Upper lobe of left lung (tissue), 6 donors: ENCODE results near the gene SPTLC3. TPM values are rescaled to one million over a fixed set of nuclear protein-coding genes. Genes with fewer than 3 reads are reported as not detected.

Source experiments
- ATAC-seq, 2 donors: fragments of 200-7000 bp; cut with Tn5 transposase; one replicate each; pipeline ENCODE4 v1.9.1; 2022; ENCODE audit warnings: mild to moderate bottlenecking in 2 of 2, moderate library complexity in 2 of 2; ENCODE audit not compliant: low FRiP score in 2 of 2
- DNase-seq, 2 donors: peaks; one replicate each; pipeline ENCODE4 v3.0.0-alpha.2; 2019 to 2020
- H3K27ac ChIP-seq, 4 donors: fragments of 200-600 bp; sonication (generic); one replicate each; pipeline ENCODE4 v1.5.1; 2016 to 2019
- H3K27me3 ChIP-seq, 4 donors: fragments of 200-600 bp; sonication (generic); one replicate each; pipeline ENCODE4 v1.5.1; 2017 to 2019
- H3K36me3 ChIP-seq, 4 donors: fragments of 200-600 bp; sonication (generic); one replicate each; pipeline ENCODE4 v1.5.1; 2016 to 2019
- H3K4me1 ChIP-seq, 4 donors: fragments of 200-600 bp; sonication (generic); one replicate each; pipeline ENCODE4 v1.5.1; 2018 to 2019
- H3K4me3 ChIP-seq, 4 donors: fragments of 200-600 bp; sonication (generic); one replicate each; pipeline ENCODE4 v1.5.1; 2017 to 2019; ENCODE audit warnings: mild to moderate bottlenecking in 2 of 4, moderate library complexity in 1 of 4
- H3K9me3 ChIP-seq, 4 donors: fragments of 200-600 bp; sonication (generic); one replicate each; pipeline ENCODE4 v1.5.1; 2018 to 2019
- EP300 ChIP-seq, 4 donors: sonication (generic); formaldehyde crosslinking; IDR thresholded peaks; one replicate each; pipeline ENCODE4 v1.5.1; 2017; ENCODE audit warnings: antibody characterized with exemption in 4 of 4, control low read depth in 2 of 4
- POLR2A ChIP-seq, 4 donors: fragments of 450-650 bp; IDR thresholded peaks; one replicate each; pipeline ENCODE4 v1.5.1; 2016 to 2017; ENCODE audit warnings: antibody characterized with exemption in 4 of 4, mild to moderate bottlenecking in 2 of 4
- POLR2AphosphoS5 ChIP-seq, 2 donors: sonication (generic); formaldehyde crosslinking; IDR thresholded peaks; one replicate each; pipeline ENCODE4 v1.5.1; 2017; ENCODE audit warnings: antibody characterized with exemption in 2 of 2
- WGBS, 2 donors: methylation state at CpG; one replicate each; pipeline ENCODE4 v1.1.5; 2017 to 2018; 5-methylcytosine and 5-hydroxymethylcytosine counted together
- total RNA-seq, 6 donors: library from RNA; depleted of rRNA in 4 of 6; stranded (reverse); fragments of >200 nt in 4 of 6; gene quantifications; one replicate each; pipeline versions ENCODE4 v1.1.0 to v1.2.1, GENCODE V29; 2016 to 2021
- TF ChIP-seq, protein P1 (sequence below), 6 experiments: fragments of 450-650 bp in 4 of 6; fragments of 200-600 bp in 2 of 6; sonication (generic) in 2 of 6; IDR thresholded peaks; one replicate each; pipeline ENCODE4 v1.5.1; 2016 to 2019; ENCODE audit warnings: antibody characterized with exemption in 6 of 6
- donor health status: DM: no; HTN: no; CAD: no; lungs with moderate emphysema.
- donor health status: DM: no; HTN: yes; CAD: no; lungs with severe emphysema.

SPTLC3 gene
- total RNA-seq, 6 donors from 2014 or later = 9.0 to 21.7 (median 15.8) TPM

DNA sequence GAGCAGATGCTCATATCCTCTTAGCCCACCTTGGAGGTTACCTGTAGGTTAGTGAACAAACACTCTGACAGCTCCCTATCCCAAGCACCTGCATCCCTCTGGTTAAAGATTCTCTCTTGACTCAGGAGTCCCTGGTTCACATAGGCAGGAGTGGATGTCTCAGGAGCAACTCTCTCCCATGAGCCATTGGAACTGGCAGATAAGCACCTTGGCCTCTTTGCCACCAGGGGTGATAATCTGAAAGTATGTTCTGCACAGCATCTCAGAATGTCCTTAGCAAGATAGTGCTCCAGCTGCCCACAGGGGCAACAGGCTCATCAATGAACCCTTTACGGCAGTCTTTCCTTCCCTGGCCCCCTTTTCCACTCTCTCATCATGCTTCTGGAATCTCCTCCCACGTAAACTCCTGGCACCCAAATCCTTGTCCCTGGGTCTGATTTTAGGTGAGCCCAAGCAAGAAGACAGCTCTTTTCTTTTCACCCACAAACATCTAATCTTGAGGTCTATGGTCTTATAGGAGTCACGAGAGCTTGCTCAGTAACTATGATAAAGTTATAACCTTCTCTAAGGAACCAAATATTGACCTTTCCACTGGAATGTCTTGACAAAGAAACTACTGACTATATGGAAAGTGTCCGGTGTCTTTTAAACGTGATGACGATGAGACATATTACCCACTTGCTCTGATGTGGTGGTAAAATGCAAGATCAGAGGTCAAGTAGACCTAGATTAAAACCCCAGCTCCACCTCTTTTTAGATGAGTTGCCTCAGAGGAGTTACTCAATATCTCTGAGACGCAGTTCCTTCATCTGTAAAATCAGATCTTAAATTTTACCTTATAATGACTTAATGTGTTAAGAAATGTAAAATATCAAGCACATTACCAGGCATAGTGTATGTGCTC, 172.5 kb downstream of the SPTLC3 start:
- H3K9me3 ChIP-seq = no peaks in the 10 kb centered on the region
- no peaks in the 10 kb centered on the region for H3K4me1 ChIP-seq
- no peak for DNase-seq
- TF ChIP-seq POLR2A (IDR thresholded peaks at IDR 0.05) (no peak), EP300 (IDR thresholded peaks at IDR 0.05) (no peak), POLR2AphosphoS5 (IDR thresholded peaks at IDR 0.05) (no peak)
- TF ChIP-seq, protein P1, sequence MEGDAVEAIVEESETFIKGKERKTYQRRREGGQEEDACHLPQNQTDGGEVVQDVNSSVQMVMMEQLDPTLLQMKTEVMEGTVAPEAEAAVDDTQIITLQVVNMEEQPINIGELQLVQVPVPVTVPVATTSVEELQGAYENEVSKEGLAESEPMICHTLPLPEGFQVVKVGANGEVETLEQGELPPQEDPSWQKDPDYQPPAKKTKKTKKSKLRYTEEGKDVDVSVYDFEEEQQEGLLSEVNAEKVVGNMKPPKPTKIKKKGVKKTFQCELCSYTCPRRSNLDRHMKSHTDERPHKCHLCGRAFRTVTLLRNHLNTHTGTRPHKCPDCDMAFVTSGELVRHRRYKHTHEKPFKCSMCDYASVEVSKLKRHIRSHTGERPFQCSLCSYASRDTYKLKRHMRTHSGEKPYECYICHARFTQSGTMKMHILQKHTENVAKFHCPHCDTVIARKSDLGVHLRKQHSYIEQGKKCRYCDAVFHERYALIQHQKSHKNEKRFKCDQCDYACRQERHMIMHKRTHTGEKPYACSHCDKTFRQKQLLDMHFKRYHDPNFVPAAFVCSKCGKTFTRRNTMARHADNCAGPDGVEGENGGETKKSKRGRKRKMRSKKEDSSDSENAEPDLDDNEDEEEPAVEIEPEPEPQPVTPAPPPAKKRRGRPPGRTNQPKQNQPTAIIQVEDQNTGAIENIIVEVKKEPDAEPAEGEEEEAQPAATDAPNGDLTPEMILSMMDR (IDR thresholded peaks at IDR 0.05) = no peak
- ATAC-seq = no peak
- no peak overlapping the region for H3K27ac ChIP-seq
- H3K4me3 ChIP-seq = no peak overlapping the region
- WGBS, 2 donors = 65 to 79% methylated on average over 7 of the region's 7 CpGs
- no peaks in the 10 kb centered on the region for H3K27me3 ChIP-seq
- H3K36me3 ChIP-seq = no peaks in the 10 kb centered on the region

DNA sequence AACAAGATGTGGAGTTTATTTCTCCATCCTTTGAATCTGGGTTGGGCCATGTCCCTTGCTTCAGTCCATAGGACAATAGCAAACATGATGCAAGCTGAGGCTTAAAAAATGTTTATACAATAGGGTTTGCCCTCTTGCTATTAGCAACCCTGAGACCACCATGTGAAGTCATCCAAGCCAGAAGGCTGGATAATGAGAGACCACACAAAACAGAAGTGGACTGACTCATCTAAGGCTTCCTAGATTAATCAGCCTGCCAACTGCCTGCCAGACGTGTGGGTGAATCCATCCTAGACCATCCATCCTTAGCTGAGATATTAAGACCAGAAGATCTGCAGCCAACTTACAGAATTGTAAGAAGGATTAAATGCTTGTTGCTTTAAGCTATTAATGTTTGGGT, 174.2 kb downstream of the SPTLC3 start:
- Histone ChIP-seq H3K9me3 (no peaks in the 10 kb centered on the region), H3K27ac (no peak overlapping the region), H3K27me3 (no peaks in the 10 kb centered on the region), H3K4me3 (no peak overlapping the region), H3K36me3 (no peaks in the 10 kb centered on the region), H3K4me1 (no peaks in the 10 kb centered on the region)
- TF ChIP-seq EP300 (IDR thresholded peaks at IDR 0.05) = no peak
- TF ChIP-seq, protein P1 (IDR thresholded peaks at IDR 0.05) = no peak
- TF ChIP-seq POLR2AphosphoS5 (IDR thresholded peaks at IDR 0.05) = no peak
- no peak for TF ChIP-seq POLR2A (IDR thresholded peaks at IDR 0.05)
- WGBS, 2 donors = 65 to 75% methylated on average over 1 of the region's 1 CpG
- ATAC-seq (no peak), DNase-seq (no peak)

DNA sequence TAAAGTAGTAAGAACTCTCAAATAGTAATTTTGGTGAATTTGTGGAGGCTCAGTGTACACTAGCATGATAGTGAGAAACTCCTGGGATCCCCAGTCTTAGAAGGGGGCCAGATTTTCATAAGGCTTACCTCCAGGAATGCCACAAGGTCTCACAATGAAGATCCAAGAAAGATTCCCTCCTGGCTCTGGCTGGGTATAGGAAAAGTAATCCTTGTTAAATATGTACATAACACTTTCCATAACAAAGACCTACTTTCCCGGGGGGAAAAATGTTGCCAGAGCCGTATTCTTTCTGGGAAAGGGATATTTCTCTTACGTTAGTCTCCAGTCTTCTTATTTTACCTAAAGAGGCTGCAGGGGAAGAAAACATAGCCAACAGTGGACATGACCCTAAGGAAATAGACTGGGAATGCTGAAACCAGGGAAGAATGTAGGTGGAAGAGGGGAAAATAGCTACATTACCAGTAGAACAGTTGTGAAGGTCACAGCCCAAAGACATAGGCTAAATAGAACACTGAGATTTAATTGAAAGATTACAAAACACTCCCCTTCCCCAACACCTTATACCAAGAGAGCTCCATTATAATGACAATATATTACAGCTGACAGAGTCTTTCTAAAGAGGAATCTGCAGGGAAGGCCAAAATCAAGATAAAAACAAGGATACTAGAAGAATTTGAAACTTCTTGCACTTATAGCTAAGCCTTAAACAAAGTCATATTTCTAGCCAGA, 177.4 kb downstream of the SPTLC3 start:
- DNase-seq = no peak

DNA sequence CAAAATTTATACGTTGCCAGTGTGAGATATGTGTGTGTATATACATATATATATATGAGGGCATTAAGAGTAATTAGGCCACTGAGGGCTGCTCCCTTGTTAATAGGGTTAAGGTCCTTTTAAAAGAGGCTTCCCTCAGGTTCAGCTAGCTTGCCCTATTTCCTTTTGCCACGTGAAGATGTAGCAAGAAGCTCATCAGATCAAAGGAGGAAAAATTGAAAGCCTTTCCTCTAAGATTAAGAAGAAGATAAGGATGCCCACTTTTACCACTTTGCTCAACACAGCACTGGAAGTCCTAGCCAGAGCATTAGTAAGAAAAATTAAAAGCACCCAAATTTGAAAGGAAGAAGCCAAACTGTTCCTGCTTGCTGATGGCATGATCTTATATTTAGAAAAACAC, 179.1 kb downstream of the SPTLC3 start:
- DNase-seq (no peak), ATAC-seq (no peak)
- Histone ChIP-seq H3K9me3 (no peaks in the 10 kb centered on the region), H3K27me3 (no peaks in the 10 kb centered on the region), H3K4me1 (no peaks in the 10 kb centered on the region), H3K27ac (no peak overlapping the region), H3K4me3 (no peak overlapping the region), H3K36me3 (no peaks in the 10 kb centered on the region)
- 55 to 62% methylated on average over 2 of the region's 2 CpGs for WGBS, 2 donors
- TF ChIP-seq POLR2AphosphoS5 (IDR thresholded peaks at IDR 0.05) (no peak), EP300 (IDR thresholded peaks at IDR 0.05) (no peak), POLR2A (IDR thresholded peaks at IDR 0.05) (no peak)
- TF ChIP-seq, protein P1 (IDR thresholded peaks at IDR 0.05) = no peak

More for the DNA sequence above, 177.4 kb downstream of the SPTLC3 start:
- no peak for ATAC-seq
- H3K27me3 ChIP-seq = no peaks in the 10 kb centered on the region
- no peaks in the 10 kb centered on the region for H3K36me3 ChIP-seq
- H3K9me3 ChIP-seq = no peaks in the 10 kb centered on the region
- H3K27ac ChIP-seq = no peak overlapping the region
- H3K4me3 ChIP-seq = no peak overlapping the region
- 65 to 77% methylated on average over 3 of the region's 3 CpGs for WGBS, 2 donors
- TF ChIP-seq, protein P1 (IDR thresholded peaks at IDR 0.05) = no peak
- no peak for TF ChIP-seq EP300 (IDR thresholded peaks at IDR 0.05)
- TF ChIP-seq POLR2AphosphoS5 (IDR thresholded peaks at IDR 0.05) = no peak
- no peak for TF ChIP-seq POLR2A (IDR thresholded peaks at IDR 0.05)
- no peaks in the 10 kb centered on the region for H3K4me1 ChIP-seq
